ENCODE data around the gene MRM3.
"Not testable (repeated sequence)": the region's sequence is repeated elsewhere in the genome, so short reads cannot be mapped to it uniquely, and the experiment has no call there.

MRM3 gene, protein sequence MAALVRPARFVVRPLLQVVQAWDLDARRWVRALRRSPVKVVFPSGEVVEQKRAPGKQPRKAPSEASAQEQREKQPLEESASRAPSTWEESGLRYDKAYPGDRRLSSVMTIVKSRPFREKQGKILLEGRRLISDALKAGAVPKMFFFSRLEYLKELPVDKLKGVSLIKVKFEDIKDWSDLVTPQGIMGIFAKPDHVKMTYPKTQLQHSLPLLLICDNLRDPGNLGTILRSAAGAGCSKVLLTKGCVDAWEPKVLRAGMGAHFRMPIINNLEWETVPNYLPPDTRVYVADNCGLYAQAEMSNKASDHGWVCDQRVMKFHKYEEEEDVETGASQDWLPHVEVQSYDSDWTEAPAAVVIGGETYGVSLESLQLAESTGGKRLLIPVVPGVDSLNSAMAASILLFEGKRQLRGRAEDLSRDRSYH

DNA sequence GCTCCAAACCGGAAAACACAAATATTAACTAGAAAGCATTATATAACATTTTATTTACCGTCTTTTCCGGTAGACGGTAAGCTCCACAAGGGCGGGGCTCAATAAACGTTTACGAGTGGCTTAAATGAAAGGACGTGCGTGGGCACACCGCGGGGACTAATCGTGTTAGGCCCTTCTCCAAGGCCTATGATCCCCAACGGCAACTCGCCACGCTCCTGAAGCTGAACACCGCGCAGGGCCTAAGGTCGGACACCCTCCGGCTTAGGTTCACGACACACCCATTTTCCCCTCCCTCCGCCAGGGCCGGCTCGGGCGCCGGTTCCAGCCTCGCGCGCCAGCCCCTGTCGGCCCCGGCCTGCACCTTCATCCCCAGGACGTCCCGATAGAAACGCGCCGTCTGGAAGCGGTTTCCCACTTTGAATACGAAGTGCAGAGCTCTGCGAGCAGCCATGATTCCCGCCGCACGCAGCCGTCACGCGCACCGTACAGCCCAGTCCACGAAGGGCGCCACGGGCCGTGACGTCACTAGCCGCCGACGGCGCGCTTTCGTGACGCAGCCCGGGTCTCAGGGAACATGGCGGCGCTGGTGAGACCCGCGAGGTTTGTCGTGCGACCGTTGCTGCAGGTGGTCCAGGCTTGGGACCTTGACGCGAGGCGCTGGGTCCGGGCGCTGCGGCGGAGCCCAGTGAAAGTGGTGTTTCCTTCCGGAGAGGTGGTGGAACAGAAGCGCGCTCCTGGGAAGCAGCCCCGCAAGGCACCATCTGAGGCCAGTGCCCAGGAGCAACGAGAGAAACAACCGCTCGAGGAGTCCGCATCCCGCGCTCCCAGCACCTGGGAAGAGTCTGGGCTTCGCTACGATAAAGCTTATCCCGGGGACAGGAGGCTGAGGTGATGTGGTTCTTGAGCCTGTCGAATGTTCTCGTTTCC is at the start of gene MRM3, which contains the start of gene GLOD4:
TSS of gene MRM3 (plus strand) at position 549 of the 927 bp plus-strand sequence. CDS start at position 575, 26 bp downstream.
TSS of gene GLOD4 (minus strand) at position 476 of the 927 bp plus-strand sequence. CDS start at position 451, 25 bp downstream.
- peak; percentile 86 for DNase-seq (ENCODE audit: low spot score)

DNA sequence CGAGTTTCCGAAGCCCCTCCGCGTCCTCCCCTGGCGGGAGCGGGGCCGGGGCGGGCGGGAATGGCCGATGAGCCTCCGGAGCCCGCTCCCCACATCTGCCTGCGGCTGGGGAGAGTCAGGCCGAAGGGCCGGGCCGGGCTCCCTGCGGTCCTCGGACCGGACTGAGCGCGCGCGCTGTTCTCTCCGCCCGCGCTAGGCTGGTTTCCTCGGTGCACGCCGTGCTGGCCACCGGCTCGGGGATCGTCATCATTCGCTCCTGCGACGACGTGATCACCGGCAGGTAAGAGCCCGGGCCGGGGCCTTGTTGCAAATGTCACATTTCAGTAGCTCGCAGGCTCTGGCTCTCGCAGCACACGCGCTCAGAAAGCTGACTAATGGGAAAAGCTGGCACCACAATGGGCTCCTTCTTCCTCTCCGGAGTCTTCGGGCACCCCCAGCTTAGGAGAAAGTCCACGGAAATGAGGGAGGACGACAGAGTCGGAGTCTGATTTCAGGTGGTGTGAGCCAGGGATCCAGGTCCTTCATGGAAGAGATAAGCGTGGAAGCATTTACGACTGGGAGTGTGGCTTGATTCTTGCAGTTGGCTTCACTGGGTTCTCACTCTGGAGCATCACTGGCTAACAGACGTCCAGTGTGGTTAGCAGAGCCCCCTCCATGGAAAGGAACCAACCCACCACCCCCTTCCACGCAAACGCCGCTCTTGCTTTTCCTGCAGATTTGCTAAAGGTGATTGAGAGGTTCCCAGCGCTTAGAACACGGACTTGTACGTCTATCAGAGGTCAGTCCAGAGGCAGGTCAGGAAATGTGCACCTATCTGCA is 49.0 kb upstream of the MRM3 start:
- DNase-seq (ENCODE audit: low spot score), result peak; percentile 82

DNA sequence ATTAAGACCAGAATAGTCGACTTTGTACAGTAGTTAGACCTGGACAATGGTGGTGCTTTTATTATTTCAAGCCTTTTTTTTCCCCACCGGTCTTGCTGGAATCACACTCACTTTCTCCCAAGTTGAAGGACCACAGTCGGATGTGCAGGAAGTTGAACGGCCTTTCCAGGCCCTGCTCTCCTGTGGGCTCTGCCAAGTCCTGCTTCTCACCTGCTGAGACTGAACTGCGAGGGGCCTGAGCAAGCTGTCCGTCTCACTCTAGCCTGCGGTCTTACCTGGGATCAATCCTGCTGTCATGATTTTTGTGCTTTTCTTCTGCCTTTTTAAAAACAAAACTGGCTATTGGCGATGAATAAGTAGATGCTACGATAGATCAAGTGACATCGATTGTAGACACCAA is 48.4 kb upstream of the MRM3 start:
- DNase-seq (ENCODE audit: low spot score), result no peak

DNA sequence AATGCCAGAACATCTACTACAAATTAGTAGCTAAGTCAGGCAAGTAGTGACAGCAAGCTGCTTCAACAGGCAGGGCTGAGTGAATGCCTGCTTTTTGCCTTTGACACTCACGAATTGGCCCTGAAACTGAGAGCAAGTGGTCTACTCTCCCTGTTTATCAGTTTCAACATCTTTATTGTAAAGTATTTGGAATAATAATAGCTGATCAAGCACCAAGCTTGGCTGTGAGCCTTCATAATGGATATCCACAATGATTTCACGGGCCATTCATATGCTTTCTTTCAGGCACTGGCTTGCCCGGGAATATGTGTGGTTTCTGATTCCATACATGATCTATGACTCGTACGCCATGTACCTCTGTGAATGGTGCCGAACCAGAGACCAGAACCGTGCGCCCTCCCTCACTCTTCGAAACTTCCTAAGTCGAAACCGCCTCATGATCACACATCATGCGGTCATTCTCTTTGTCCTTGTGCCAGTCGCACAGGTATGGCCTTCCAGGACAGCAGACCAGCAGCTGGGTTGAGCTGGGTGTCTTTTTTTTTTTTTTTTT is 44.5 kb upstream of the MRM3 start:
- DNase-seq (ENCODE audit: low spot score), result no peak

DNA sequence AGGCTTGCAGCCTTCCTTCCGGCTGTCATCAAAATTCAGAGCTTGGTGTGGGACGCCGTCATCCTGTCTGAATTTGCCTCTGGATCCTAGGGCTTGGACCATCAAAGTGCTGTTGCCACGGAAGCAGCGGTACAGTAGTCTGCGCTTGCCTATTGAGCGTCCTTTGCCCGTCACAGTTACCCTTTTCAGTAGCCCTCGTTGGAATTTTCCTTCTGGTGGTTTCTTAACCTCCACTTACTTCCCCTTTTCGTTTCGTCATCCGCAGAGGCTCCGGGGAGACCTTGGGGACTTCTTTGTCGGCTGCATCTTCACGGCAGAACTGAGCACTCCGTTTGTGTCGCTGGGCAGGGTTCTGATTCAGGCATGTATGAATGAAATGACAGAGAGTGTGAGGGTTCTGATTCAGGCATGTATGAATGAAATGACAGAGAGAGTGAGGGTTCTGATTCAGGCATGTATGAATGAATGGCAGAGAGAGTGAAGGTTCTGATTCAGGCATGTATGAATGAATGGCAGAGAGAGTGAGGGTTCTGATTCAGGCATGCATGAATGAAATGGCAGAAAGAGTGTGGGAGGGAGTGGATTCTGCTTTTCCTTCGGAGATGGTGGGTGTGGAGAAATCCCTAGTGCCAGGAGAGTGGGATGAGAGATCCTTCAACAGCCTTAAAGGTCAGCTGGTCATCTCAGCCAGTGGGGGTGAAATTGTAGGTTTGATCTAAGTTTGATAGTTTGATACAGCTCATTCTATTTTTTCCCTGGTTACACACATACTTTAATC is 41.7 kb upstream of the MRM3 start:
- no peak for DNase-seq (ENCODE audit: low spot score)

DNA sequence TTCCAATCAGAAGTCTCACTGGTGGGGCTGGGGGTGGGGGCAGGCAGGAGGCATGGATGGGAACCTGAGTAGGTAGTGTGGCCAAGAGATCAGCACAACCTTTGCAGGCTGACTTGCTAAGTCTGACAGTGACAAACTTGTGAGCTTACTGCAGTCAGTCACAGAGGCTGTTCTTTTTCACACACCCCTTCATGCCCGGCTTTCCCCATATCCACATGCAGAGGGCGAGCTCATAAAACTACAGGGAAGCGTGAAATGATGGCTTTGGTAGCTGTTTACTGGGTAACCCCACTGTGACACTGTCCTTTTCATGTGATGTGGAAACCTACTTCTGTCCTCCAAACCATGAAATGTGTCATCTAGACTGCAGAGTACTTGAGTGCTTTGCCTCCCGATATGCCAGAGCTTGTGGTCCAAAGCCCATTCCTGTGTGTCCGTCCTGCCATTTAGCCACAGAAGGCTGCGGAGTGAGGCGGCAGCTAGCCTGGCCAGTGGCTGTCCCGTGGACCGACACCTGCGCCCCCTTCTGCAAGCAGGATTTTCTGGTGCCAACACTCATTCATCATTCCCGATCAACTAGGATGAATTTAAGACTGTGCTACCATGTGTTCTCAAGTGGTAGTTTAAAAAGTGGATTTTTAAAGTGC is 39.9 kb upstream of the MRM3 start:
- no peak for DNase-seq (ENCODE audit: low spot score)

DNA sequence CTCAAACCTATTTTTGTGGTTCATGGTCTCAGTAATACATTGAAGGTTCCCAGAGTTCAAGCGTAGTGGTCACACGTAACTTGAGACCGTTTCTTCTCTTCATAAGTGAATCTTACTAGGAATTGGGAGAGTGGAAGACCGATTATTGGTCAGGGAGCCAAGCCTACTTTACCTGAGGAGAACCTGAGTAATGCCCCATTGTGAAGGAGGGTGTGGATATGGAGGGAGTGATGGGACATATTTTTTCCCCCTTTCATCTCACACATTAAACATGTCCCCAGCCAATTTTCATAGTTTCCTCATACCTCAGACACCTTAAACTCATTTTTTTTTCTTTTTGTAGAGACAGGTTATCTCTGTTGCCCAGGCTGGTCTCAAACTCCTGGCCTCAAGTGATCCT is 39.0 kb upstream of the MRM3 start:
- no peak for DNase-seq (ENCODE audit: low spot score)

DNA sequence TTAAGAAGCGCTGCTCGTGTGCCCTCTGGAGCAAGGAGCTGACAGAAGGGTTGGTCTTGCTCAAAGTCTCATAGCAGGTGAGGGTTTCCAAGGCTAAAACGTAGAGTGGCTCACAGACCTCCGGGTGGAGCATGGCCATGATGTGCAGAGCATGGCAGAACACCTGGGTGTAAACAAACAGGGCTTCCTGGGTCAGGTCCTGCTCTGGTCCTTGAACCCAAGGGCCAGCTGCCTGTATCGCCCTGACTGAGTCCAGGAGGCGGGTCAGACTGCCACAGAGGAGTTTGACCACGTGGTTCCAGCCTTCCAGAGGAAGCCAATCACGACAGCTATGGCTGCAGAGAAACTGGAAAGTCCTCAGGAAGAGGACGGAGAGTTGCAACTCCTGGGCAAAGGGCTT is 37.2 kb upstream of the MRM3 start:
- no peak for DNase-seq (ENCODE audit: low spot score)

DNA sequence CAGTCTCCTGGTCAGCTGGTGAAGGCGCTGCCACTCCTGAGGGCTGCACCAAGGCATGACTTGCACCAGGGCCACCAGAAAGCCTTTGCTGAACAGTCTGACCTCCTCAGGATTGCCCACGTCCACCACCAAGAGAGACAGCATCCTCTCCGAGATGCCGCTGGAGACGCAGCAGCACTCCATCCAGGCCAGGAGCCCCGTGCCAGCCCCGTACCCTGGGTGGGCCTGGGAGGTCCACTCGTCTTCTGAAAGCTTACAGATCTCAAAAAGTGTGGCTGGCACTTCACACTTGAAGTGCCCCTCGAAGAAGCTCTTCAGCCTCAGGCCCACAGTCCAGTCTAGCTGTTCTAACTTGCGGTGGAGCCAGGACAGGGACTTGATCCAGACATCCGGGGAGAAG is 36.7 kb upstream of the MRM3 start:
- no peak for DNase-seq (ENCODE audit: low spot score)

DNA sequence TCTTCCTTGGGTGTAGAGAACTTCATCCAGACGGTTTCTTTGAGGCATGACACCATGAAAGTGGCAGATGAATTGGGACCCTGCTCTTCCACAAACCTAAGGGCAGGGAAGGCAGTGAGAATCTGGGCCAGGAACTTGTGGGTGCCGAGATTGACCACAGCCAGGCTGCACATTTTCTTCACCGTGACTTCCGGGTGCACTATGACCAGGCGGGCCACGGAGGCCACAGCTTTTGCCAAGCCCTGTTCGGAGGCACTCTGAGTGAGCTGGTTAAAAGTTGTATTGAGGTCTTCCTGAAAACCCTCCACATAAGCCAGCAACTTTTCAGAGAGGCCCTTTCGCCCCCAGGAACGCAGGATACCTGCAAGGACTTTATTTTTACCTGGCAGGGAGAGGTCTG is 36.0 kb upstream of the MRM3 start:
- DNase-seq (ENCODE audit: low spot score), result no peak

DNA sequence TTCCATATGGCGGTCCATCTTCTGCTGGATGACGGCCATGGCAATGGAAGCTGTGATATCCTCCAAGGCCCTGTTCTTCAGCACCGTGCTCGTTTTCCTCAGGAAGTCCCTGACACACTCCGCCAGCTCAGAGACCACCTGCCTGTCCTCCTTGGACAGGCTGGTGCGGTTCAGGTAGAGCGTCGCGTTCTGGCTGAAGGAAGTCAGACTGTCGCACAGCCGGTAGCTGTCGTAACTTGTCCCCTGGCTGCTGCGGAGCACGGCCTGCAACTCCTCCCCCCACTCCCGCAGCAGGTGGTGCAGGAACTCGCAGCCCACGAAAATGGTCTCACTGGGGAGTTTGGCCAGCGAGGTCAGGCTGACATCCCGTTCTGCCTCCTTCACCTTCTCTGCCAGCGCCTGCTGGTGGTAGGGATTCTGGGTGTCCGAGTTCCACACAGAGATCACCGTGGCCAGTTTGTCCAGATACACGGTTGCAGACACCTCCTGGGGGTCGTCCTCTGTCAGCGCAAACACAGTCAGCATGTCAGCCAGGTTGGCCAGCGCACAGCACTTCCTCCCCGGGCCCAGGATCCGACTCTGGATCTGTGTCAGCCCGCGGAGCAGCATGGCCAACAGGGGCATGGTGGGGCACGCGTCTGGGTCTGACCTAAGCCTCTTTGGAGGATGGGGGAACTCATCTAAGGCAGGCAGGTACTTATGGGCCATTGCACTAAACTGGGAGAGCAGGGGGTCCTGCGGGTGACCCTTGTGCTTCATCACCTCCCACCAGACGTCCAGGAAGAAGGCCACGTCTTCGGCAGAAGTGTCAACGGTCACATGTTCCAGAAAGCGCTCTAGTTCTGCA is 35.1 kb upstream of the MRM3 start:
- DNase-seq (ENCODE audit: low spot score), result no peak

DNA sequence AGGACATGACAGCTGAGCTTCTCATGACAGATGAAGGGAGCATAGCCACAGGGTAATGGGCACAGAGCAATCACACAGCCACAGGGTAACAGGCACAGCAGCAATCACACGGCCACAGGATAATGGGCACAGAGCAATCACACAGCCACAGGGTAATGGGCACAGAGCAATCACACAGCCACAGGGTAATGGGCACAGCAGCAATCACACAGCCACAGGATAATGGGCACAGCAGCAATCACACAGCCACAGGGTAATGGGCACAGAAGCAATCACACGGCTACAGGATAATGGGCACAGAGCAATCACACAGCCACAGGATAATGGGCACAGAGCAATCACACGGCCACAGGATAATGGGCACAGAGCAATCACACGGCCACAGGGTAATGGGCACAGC is 33.5 kb upstream of the MRM3 start:
- not testable (repeated sequence) for DNase-seq (ENCODE audit: low spot score)

DNA sequence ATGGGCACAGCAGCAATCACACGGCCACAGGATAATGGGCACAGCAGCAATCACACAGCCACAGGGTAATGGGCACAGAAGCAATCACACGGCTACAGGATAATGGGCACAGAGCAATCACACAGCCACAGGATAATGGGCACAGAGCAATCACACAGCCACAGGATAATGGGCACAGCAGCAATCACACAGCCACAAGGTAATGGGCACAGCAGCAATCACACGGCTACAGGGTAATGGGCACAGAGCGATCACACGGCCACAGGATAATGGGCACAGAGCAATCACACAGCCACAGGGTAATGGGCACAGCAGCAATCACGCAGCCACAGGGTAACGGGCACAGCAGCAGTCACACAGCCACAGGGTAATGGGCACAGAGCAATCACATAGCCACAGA is 32.8 kb upstream of the MRM3 start:
- not testable (repeated sequence) for DNase-seq (ENCODE audit: low spot score)

DNA sequence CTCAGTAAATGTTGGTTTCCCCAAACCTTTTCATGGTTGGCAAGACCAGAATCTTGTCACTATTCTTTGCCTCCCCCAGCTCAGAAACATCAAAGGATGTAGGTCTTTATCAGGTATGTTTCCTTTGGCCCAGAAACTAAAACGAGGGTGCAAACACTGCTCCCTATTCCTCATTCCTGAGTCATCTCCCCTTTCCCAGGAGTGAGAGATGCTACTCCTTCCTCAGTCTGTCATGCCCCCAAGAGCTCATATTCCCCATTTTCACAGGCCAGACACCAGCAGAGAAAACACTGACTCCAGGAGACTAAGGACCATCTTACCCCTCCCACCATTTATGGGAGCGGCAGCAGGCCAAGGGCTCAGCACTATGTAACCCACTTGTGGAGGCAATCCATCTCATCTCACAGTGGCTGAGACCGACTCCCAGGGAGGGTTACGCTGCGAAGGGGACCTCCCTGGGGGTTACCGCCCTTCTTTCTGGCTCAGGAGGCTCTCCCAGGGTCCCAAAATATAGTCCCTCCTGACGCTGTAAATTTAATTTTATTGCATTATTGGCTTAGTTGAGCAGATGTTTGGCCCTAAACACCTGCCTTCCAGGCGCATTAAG is 31.6 kb upstream of the MRM3 start:
- DNase-seq (ENCODE audit: low spot score), result no peak

DNA sequence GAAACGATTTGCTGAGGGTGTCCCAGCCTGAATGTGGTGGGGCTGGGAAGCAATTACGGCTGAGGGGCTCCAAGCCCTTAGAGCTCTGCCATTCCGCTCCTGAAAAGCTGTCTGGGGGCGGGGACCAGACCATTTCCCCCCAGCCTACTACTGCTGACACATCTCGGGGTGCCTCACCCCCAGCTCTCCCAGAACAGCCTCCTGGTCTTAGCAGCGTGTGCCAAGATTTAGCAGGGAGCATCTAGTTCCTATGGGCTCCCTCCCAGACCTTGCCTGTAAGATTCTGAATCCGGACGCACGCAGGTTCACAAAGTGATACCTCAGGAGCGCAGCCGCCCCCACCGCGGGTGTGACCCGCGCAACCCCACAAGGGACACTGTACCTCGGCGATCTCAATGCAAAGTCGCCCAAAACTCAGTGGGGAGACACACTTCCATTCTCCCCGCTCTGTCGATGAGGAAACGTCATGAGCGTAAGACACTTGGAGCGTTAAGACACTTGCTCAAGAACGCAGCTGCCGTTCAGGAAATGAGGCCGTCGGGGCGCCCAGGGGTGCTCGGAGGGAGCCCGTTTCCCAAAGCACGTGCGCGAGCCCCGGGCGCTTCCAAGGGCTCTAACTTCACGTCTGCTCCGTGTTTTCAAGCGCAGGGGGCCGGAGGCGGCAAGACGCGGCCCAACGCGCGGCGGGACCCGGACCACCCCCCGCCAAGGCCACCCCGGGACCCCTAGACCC is 30.7 kb upstream of the MRM3 start:
- DNase-seq (ENCODE audit: low spot score), result peak; percentile 44

DNA sequence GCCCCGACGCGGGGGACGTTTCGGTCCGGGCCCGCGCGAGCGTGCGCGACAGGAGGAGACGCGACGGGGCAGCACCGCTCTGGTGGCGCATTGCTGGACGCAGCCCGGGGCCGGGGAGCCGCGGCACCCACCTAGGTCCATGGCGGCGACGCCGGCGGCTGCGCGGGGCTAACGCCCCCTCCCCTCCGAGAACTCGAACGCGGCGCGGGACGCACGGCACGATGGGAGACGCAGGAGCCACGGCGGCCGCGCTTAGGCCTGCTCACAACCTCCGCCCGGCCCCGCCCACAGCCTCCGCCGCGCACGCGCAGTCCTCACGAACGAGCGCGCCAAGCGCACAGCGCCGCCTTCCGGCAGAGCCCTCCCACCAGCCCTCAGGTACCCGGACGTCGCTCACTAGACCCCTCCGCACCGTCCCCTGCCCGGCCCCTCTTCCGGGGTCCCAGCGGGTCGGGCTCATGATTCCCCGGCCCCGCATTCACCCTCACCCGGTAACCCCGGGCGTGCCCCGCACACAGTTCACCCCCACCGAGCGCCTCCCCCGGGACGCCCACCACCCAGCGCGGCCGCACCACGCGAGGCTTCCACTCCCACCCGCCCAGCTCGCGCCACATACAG is 30.0 kb upstream of the MRM3 start, which contains the start of gene GEMIN4:
TSS of gene GEMIN4 (minus strand) at position 263 of the 618 bp plus-strand sequence. CDS start at position 141, 122 bp downstream.
- DNase-seq (ENCODE audit: low spot score), result peak; percentile 89

DNA sequence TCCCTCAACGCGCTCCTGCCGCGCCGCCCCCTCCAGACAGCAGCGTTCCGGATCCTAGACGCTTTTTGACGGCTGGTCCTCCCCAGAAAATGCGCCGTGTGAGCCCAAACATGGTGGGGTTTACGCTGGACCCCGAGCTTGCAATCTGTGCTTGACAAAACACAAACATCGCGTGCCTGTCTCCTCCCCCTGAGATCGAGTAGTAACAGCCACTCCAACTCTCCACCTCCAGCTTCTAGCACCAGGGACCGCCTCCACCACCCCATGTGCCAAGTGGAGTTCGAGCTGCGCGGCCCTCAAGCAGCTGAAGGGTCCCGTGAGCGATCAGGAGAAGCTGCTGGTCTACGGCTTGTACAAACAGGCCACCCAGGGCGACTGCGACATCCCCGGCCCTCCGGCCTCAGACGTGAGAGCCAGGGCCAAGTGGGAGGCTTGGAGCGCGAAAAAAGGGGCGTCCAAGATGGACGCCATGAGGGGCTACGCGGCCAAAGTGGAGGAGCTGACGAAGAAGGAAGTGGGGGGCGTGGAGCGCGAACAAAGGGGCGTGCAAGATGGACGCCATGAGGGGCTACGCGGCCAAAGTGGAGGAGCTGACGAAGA is 29.4 kb upstream of the MRM3 start:
- DNase-seq (ENCODE audit: low spot score), result peak; percentile 29
